Limb (tissue), 2 donors: ENCODE measurements around the gene GAK.

ENCODE experiments used
- DNase-seq, 2 donors: peaks; one replicate each; pipeline ENCODE4 v3.0.0-alpha.2; 2016; ENCODE audit errors: extremely low spot score in 2 of 2

The GAK gene

GRCh38 chr4:851701-852430 lies 80.2 kb downstream of the GAK start:
- no peak for DNase-seq

DNA sequence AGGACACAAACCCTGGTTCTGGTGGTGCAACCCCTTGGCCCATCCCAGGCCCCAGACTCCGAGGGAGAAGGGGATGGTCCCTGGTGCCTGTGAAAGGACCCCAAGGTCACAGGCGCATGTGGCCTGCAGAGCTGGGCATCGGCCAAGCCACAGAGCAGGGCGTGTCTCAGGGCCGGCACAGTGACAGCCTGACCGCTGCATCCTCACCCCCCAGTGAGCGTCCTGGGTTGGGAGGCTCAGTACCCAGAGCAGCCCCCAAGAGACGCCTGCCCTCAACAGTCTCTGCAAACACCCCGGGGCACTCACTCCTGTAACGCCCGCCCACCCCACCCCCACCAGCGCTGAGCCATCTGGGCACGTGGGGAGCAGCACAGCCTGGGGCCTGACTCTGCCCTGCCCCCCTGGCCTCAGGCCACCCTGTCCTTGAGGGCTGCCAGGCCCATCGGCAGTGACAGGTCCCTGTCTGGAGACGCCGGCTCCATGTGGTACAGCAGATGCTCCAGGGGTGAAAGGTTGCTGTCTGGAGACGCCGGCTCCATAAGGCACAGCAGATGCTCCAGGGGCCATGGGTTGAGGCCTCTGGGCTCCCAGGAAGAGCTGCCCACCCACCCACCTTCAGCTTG lies 81.7 kb downstream of the GAK start:
- DNase-seq: no peak

GRCh38 chr4:849478-850175 lies 82.5 kb downstream of the GAK start:
- no peak for DNase-seq

DNA sequence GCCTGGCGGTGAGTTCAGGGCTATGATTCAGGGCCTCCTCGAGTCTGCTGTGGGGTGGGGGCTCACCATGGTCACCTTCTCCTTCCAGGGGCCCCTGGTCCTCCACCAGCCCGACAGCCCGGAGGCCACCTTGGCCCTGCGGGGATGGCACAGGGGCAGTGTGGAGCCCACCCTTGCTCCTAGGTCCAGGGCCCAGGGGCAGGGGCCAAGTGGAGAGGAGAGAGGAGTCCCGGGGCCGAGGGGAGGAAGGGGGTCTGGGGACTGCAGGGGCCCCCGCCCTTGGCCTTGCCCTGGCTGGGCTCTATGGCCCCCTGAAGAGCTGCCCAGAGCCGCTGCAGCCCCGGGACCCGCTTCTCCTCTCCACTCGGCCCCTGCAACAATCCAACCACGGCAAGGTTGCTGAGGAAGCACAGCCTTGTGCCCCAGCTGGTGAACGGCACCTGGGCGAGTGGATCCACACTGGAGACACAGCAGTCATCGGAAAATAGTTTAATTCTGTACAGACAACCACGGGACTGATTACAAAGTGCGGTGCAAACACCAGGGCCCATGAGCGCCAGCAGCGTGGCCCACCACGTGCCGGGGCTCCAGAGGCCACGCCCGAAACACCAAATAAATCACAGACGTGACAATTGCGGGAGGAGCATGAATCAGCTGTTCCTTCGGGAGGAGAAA lies 83.2 kb downstream of the GAK start:
- no peak for DNase-seq

GRCh38 chr4:848307-848691 lies 83.8 kb downstream of the GAK start:
- no peak for DNase-seq

DNA sequence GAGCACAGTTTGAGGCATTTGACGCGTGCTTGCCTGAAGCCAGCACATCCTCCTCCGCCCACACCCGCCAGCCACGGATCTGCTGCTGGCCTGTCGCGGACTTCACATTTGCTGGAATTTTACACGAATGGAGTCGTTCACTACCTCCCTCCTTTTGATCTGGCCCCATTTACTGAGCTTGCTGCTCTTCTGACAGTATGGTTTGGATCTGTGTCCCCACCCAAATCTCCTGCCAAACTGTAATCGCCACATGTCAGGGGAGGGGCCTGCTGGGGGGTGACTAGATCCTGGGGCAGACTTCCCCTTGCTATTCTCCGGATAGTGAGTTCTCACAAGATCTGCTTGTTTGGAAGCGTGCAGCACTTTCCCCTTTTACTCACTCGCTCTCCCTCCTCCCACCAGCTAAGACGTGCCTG lies 86.3 kb downstream of the GAK start:
- no peak for DNase-seq

- no peak for DNase-seq
These were observed 86.8 kb downstream of the GAK start for GRCh38 chr4:845233-845835.

GRCh38 chr4:844752-845232 lies 87.3 kb downstream of the GAK start:
- DNase-seq: no peak

DNA sequence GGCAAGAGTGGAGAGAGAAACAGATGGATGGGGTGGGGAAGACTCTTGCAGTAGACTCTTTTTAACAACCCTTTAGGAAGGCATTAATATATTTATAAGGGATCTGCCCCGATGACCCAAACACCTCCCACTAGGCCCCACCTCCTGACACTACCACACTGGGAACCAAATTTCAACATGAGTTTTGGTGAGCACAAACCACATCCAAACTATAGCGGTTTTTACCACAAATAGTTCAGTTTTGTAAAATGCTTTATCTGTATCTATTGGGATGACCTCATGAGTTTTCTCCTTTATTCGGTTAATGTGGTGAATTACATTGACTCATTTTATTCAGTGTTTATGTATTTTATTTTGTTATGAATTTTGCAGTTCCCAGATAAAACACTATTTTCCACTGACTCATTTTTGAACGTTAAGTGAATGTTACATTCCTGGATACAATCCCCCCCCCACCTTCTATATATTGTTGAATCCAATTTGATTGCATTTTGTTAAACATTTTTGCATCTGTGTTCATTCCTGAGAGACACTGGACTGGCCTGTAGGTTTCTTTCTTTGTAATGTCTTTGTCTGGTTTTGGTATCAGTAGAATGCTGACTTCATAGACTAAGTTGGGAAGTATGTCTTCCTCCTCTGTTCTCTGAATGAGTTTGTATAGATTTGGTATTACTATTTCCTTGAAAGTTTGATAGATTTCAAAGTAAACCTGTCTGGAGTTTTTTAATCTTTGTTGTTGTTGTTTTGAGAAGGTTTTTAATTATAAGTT lies 92.3 kb downstream of the GAK start:
- no peak for DNase-seq

- no peak for DNase-seq
These were observed 94.3 kb downstream of the GAK start for GRCh38 chr4:837772-838171.

- no peak for DNase-seq
These were observed 95.3 kb downstream of the GAK start for GRCh38 chr4:836750-837301.

GRCh38 chr4:836003-836511 lies 96.1 kb downstream of the GAK start:
- DNase-seq: no peak

GRCh38 chr4:835148-836002 lies 96.7 kb downstream of the GAK start:
- DNase-seq: peak in 1 of 2 donors; percentile 27

DNA sequence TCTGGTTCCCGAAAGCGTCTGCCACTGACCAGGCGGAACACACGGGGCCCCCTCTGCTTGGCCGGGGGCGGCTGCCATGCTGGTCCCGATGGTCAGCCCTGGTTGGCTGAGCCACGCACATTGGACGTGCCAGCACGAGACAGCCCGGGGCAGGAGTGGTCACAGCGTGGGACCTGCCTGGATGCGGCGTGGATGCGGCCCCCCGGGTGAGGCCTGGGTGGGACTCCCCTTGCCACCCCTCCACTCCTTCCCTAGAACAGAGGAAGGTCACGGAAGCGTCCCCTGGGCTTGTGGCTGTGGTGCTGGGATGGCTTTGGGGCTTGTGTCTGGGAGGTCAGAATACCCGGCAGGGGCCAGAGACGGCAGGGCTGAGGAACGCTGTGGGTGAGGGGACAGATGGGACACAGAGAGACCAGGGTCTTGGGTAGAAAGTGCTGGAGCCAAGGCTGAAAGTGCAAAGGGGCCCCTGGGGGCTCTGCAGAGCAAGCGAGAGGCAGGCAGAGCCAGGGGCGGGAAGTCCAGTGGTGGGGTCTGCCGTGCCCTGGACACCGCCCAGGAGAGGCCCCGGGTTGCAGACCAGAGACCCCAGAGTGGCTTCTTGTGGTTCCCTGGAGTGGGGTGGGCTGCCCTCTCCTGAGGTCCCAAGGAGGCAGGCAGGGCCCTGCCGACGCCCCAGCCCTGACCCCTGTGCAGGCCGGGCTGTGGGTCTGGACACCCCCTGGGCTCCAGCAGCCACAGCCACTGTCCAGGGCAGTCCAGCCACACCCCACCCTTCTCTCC lies 97.6 kb downstream of the GAK start:
- peak in 1 of 2 donors; percentile 25 for DNase-seq

GRCh38 chr4:833731-834367 lies 98.3 kb downstream of the GAK start:
- peak in 1 of 2 donors; percentile 19 for DNase-seq

- DNase-seq: no peak
These were observed 99.0 kb downstream of the GAK start for GRCh38 chr4:833156-833555.

DNA sequence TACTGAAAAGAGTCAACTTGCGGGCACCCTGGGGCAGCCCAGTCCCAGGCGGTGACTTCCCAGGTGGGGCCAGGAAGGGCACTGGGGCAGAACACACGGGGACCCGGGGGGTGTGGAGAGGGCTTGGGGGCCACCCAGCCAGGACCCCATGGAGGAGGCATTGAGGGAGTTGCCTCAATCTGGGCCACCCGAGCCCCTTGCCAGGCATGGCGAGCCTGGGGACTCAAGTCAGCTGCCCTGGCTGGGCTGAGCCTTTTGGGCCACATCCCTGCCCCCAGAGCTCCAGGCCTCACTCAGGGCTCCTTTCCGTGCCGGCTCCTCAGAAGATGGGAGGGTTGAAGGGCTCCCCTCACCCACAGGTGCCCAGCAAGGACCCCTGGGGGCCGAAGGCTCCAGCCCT lies 99.6 kb downstream of the GAK start:
- DNase-seq: no peak

- DNase-seq: no peak
These were observed 100.0 kb downstream of the GAK start for GRCh38 chr4:832108-832507.
